ENCODE data around the gene SCTR.

GRCh38 chr2:119519057-119519408, 5.2 kb downstream of the SCTR start:
- TF ChIP-seq CTCF (IDR thresholded peaks at IDR 0.05) (no peak), EZH2phosphoT487 (IDR thresholded peaks at IDR 0.05) (no peak), EZH2 (IDR thresholded peaks at IDR 0.05) (no peak)
